ENCODE measurements around the gene PLEKHA5.
A peak's percentile ranks its signal among the peaks of the same experiment; 100 is the strongest.

Gene PLEKHA5

DNA sequence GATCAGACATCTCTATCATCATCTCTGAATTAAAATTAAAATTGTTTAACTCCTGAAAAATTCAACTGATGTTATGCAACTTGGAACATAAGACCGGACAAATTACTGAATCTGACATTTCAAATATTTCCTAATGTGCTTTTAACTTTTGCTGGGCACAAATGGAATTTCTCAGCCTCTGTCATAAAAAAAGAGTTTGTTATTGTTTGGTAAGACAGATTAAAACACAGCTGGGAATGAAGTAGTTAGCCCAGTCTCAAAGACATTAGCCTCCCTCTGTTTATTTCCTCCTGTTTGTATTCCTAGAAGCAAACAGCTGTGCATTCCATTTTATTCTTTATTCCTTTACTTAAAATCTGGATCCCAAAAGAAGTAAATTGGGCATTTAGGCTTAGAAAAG is 29.4 kb downstream of the PLEKHA5 start:
- TF ChIP-seq, protein P1, sequence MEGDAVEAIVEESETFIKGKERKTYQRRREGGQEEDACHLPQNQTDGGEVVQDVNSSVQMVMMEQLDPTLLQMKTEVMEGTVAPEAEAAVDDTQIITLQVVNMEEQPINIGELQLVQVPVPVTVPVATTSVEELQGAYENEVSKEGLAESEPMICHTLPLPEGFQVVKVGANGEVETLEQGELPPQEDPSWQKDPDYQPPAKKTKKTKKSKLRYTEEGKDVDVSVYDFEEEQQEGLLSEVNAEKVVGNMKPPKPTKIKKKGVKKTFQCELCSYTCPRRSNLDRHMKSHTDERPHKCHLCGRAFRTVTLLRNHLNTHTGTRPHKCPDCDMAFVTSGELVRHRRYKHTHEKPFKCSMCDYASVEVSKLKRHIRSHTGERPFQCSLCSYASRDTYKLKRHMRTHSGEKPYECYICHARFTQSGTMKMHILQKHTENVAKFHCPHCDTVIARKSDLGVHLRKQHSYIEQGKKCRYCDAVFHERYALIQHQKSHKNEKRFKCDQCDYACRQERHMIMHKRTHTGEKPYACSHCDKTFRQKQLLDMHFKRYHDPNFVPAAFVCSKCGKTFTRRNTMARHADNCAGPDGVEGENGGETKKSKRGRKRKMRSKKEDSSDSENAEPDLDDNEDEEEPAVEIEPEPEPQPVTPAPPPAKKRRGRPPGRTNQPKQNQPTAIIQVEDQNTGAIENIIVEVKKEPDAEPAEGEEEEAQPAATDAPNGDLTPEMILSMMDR (conservative IDR thresholded peaks at IDR 0.05; ENCODE audit: low read depth), result no peak
- CTCF ChIA-PET, result interaction anchor here (0.7 kb wide), 1 partner anchor 129 kb away, joined by 3 read pairs; no protein-coding TSS in a partner anchor

DNA sequence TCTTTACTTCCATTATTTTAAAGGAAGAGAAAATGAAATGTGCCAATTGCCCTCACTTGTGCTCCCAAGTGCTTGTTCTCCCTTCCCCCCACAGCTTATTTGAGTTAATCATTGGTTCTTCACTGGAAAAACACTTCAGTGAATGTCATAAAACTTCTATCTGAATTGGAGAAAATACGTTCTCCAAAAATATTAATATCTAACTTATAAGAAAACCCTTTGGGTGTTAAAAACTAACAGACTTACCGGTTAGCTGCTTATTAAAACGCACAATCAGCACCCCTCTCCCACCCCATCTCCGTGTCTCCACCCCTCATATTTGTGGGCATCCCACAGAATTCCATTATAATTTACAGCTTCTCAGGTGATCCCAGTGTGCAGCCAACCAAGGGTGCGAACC is 31.7 kb downstream of the PLEKHA5 start:
- POLR2A ChIA-PET (ENCODE audit: low non-redundant PET), result no interaction called here
- no peak for DNase-seq (ENCODE audit: low spot score)
- TF ChIP-seq, protein P1 (conservative IDR thresholded peaks at IDR 0.05; ENCODE audit: low read depth), result no peak
- CTCF ChIA-PET, result interaction anchor here (0.8 kb wide), 1 partner anchor 21 kb away, joined by 4 read pairs; no protein-coding TSS in a partner anchor
- H3K27ac ChIP-seq, result no peak overlapping the region

More for the DNA sequence above, 29.4 kb downstream of the PLEKHA5 start:
- no peak for DNase-seq (ENCODE audit: low spot score)
- POLR2A ChIA-PET (ENCODE audit: low non-redundant PET), result no interaction called here
- no peak overlapping the region for H3K27ac ChIP-seq

DNA sequence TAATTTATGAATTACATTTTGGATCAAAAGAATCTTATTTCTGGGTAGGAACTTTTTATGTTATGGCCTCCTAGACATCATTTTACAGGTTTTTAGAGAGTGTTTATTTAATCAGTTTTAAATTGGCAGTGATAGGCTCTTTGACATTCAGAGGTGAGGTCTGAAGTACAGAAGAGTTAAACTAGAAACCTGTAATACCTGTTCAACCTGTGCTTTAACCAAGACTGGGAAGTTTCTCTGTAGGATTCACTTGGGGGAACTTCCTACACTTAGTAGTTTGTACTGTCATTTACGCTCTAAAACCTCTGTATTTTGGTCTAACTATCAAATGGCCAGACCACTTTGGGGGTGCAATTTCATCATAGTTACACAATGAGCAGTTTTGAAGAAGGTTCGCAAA is 35.9 kb downstream of the PLEKHA5 start:
- TF ChIP-seq, protein P1 (conservative IDR thresholded peaks at IDR 0.05; ENCODE audit: low read depth), result no peak
- no peak overlapping the region for H3K27ac ChIP-seq
- ChIA-PET POLR2A (ENCODE audit: low non-redundant PET) (no interaction called here), CTCF (no interaction called here)
- DNase-seq (ENCODE audit: low spot score), result peak; percentile 3

DNA sequence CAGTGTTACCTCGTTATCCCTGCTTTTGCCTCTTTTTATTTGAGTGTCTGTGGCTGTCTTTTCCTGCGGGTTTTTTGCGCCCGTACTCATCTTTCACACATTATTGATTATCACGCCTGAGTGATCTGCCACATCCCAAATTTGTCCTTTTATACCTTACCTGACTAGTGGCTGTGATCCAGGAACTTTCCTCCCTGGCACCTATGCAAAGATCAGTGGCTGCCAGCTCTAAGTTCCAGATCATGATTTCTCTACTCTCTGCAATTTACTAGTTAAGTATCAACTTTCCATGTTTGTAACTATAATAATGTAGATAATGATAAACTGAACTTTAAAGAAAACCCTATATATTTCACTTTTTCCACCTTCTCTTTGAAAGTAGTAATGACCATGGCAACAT is 36.9 kb downstream of the PLEKHA5 start:
- ChIA-PET CTCF (no interaction called here), POLR2A (ENCODE audit: low non-redundant PET) (no interaction called here)
- H3K27ac ChIP-seq, result no peak overlapping the region
- TF ChIP-seq, protein P1 (conservative IDR thresholded peaks at IDR 0.05; ENCODE audit: low read depth), result no peak
- DNase-seq (ENCODE audit: low spot score), result no peak

DNA sequence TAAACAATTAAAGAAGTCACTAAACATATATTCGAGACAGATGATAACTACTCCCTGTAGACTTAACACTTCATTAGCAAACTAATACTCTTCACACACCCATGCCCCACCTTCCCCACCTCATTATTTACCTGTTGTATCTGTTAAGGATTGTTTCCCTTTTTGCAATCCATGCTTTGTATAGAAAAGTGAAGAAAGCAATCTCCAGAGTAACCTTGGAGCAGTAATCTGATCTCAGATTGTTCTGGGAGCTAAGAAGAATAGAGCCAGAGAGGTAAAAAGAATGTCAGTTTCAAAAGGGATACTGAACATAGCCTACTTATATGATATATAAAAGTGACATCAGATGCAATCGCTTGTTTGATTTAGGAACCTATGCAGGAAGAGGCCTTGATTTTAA is 37.4 kb downstream of the PLEKHA5 start:
- no peak for DNase-seq (ENCODE audit: low spot score)
- ChIA-PET POLR2A (ENCODE audit: low non-redundant PET) (no interaction called here), CTCF (interaction anchor here (0.6 to 0.7 kb wide), 3 partner anchors 129 to 224 kb away, joined by 3 to 4 read pairs (median 3); no protein-coding TSS in a partner anchor)
- TF ChIP-seq, protein P1 (conservative IDR thresholded peaks at IDR 0.05; ENCODE audit: low read depth), result no peak
- no peak overlapping the region for H3K27ac ChIP-seq

DNA sequence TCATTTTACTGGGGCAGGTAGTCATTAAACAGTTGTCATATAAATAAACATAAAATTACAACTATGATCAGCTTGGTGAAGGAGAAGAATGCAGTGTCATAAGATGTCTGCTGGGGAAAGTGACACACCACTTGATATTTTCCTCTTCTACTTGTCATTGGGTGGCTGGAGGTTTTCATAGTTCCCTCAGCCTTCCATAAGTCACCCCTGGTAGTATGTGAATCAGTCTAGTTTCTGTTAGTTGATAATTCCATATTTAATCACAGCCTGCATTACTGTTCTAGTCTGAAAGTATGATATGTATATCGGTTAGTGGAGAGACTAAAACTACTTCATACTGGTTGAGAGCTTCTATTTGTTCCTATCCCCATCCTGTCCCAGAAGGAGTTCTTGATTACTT is 38.2 kb downstream of the PLEKHA5 start:
- H3K27ac ChIP-seq, result no peak overlapping the region
- DNase-seq (ENCODE audit: low spot score), result no peak
- ChIA-PET POLR2A (ENCODE audit: low non-redundant PET) (no interaction called here), CTCF (interaction anchor here (0.6 to 0.7 kb wide), 3 partner anchors 128 to 224 kb away, joined by 3 to 4 read pairs (median 3); no protein-coding TSS in a partner anchor)
- TF ChIP-seq, protein P1 (conservative IDR thresholded peaks at IDR 0.05; ENCODE audit: low read depth), result no peak

All from RWPE1 (cell line).